ENCODE data around the gene ZNF512. TPM values are rescaled to one million over a fixed set of nuclear protein-coding genes. Genes with fewer than 3 reads are reported as not detected.
A peak's percentile ranks its signal among the peaks of the same experiment; 100 is the strongest.

Gene ZNF512
- total RNA-seq, 1 experiment from 2014 or later = not detected

DNA sequence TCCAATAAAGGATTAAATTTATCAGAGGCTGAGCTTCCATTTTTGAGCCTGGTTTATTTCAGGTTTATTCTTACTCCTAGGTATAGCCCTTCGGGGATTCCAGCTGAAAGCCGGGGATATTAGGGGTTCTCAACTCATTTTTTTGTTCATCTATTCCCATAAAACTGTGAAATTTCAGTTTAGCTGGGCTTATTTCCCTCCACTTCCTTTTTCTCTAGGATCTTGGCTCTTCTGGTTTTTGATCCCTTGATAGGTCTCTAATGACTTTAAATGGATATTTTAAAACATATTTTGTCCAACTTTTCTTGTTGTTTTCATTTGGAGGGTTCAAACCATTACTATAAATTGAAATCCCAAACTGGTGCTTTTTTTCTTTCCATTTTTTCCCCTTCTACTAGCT is 23.6 kb upstream of the ZNF512 start:
- ATAC-seq = no peak
- Histone ChIP-seq H4K20me1 (ENCODE audit: low read length) (no peaks in the 10 kb centered on the region), H3K4me1 (ENCODE audit: insufficient read depth, low read length) (no peaks in the 10 kb centered on the region), H3K36me3 (ENCODE audit: low read depth, low read length) (no peaks in the 10 kb centered on the region), H3K9me2 (replicated peaks; ENCODE audit: low read length) (no peaks in the 10 kb centered on the region), H2AFZ (ENCODE audit: low read length) (no peak overlapping the region; the same call in 1 of the 2 replicates), H3K9ac (ENCODE audit: low read length) (no peak overlapping the region), H3K4me3 (ENCODE audit: low read length) (no peak overlapping the region), H3K27me3 (ENCODE audit: low read length) (no peaks in the 10 kb centered on the region), H3K9me3 (ENCODE audit: low read length) (no peaks in the 10 kb centered on the region), H3K27ac (ENCODE audit: low read length) (no peak overlapping the region), H3K4me2 (ENCODE audit: low read length) (peak overlapping the region; percentile 7; the same call in 1 of the 2 replicates), H3K79me2 (ENCODE audit: low read length) (no peaks in the 10 kb centered on the region), H3F3A (ENCODE audit: low read length, unreplicated experiment) (no peaks in the 10 kb centered on the region)
- ChIA-PET CTCF (no interaction called here), POLR2A (ENCODE audit: unreplicated experiment) (no interaction called here)
- no peak for DNase-seq
- no TSS peak for BruUV-seq (replicated peaks)
- intact Hi-C loops (cut with micrococcal nuclease) = no loop called here
- TF ChIP-seq EZH2 (IDR thresholded peaks at IDR 0.05; ENCODE audit: low read length, unreplicated experiment) (no peak), EZH2phosphoT487 (IDR thresholded peaks at IDR 0.05; ENCODE audit: borderline replicate concordance, low read length) (no peak), CTCF (conservative IDR thresholded peaks at IDR 0.05; ENCODE audit: low read depth, low read length) (no peak)

DNA sequence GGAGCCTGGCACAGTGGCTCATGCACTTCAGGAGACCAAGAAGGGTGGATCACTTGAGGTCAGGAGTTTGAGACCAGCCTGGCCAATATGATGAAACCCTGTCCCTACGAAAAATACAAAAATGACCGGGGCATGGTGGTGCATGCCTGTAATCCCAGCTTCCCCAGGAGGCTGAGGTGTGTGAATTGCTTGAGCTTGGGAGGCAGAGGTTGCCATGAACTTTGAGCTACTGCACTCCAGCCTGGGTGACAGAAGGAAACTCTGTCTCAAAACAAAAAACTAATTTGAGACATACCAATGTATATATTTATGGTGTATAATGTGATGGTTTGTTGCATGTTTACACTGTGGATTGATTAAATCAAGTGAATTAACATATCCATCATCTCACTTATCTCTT is 21.8 kb upstream of the ZNF512 start:
- ATAC-seq = no peak
- Histone ChIP-seq H3K27me3 (ENCODE audit: low read length) (no peaks in the 10 kb centered on the region), H3K9ac (ENCODE audit: low read length) (no peak overlapping the region), H3K4me3 (ENCODE audit: low read length) (no peak overlapping the region), H3K9me3 (ENCODE audit: low read length) (no peaks in the 10 kb centered on the region), H3K27ac (ENCODE audit: low read length) (no peak overlapping the region), H4K20me1 (ENCODE audit: low read length) (no peaks in the 10 kb centered on the region), H3K4me1 (ENCODE audit: insufficient read depth, low read length) (peaks cover 7% of the 10 kb centered on the region), H3K4me2 (ENCODE audit: low read length) (no peak overlapping the region), H3K9me2 (replicated peaks; ENCODE audit: low read length) (no peaks in the 10 kb centered on the region), H3K79me2 (ENCODE audit: low read length) (no peaks in the 10 kb centered on the region), H2AFZ (ENCODE audit: low read length) (no peak overlapping the region), H3K36me3 (ENCODE audit: low read depth, low read length) (no peaks in the 10 kb centered on the region), H3F3A (ENCODE audit: low read length, unreplicated experiment) (no peaks in the 10 kb centered on the region)
- no TSS peak for BruUV-seq (replicated peaks)
- ChIA-PET CTCF (no interaction called here), POLR2A (ENCODE audit: unreplicated experiment) (no interaction called here)
- DNase-seq = no peak
- intact Hi-C loops (cut with micrococcal nuclease) = no loop called here
- TF ChIP-seq CTCF (conservative IDR thresholded peaks at IDR 0.05; ENCODE audit: low read depth, low read length) (no peak), EZH2phosphoT487 (IDR thresholded peaks at IDR 0.05; ENCODE audit: borderline replicate concordance, low read length) (no peak), EZH2 (IDR thresholded peaks at IDR 0.05; ENCODE audit: low read length, unreplicated experiment) (no peak)

DNA sequence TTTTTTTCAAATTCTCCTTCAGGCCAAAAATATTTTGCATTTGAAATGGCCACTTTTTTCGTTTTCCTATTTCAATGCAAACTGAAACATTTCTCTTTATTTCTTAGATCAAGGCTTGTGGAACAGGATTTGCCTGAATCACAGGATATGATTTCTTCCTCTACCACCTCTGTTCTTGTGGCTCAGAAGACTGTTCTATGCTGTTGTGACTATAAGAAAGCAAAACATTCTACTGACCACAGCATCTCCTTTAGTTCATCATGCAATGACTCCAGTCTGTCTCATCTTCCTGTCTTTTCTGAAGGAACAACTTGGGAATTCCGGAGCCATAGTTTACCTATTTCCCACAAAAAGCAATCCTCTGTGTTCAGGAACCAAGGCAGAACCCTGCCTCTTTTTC is 16.2 kb upstream of the ZNF512 start:
- ATAC-seq = peak; percentile 99
- H3K9ac ChIP-seq (ENCODE audit: low read length) = peak overlapping the region; percentile 21; the same call in 1 of the 2 replicates

More for the DNA sequence above, 16.2 kb upstream of the ZNF512 start:
- Histone ChIP-seq H3K9me3 (ENCODE audit: low read length) (no peaks in the 10 kb centered on the region), H3K27ac (ENCODE audit: low read length) (peak overlapping the region; percentile 73), H3K9me2 (replicated peaks; ENCODE audit: low read length) (no peaks in the 10 kb centered on the region), H4K20me1 (ENCODE audit: low read length) (no peaks in the 10 kb centered on the region), H3K79me2 (ENCODE audit: low read length) (no peaks in the 10 kb centered on the region), H3K4me1 (ENCODE audit: insufficient read depth, low read length) (peaks cover 22% of the 10 kb centered on the region), H2AFZ (ENCODE audit: low read length) (peak overlapping the region; percentile 29; the same call in 1 of the 2 replicates), H3K4me3 (ENCODE audit: low read length) (0 out of 2 replicates have a peak overlapping the region, but pooled peaks have one; percentile 9), H3F3A (ENCODE audit: low read length, unreplicated experiment) (no peaks in the 10 kb centered on the region), H3K27me3 (ENCODE audit: low read length) (no peaks in the 10 kb centered on the region), H3K4me2 (ENCODE audit: low read length) (peak overlapping the region; percentile 60), H3K36me3 (ENCODE audit: low read depth, low read length) (no peaks in the 10 kb centered on the region)
- intact Hi-C loops (cut with micrococcal nuclease) = no loop called here
- CTCF ChIA-PET = interaction anchor here (0.5 kb wide), 1 partner anchor 38 kb away, joined by 3 read pairs; no protein-coding TSS in a partner anchor
- POLR2A ChIA-PET (ENCODE audit: unreplicated experiment) = no interaction called here
- BruUV-seq (replicated peaks) = no TSS peak
- TF ChIP-seq EZH2phosphoT487 (IDR thresholded peaks at IDR 0.05; ENCODE audit: borderline replicate concordance, low read length) (no peak), EZH2 (IDR thresholded peaks at IDR 0.05; ENCODE audit: low read length, unreplicated experiment) (no peak), CTCF (conservative IDR thresholded peaks at IDR 0.05; ENCODE audit: low read depth, low read length) (no peak)
- DNase-seq = peak; percentile 91
